B cell (primary cell): ENCODE measurements around the gene RABL2B.

Experiments
- CTCF ChIP-seq: fragments of 200-600 bp; IDR thresholded peaks from one replicate; pipeline ENCODE4 v1.8.0; 2022; ENCODE audit warnings: antibody characterized with exemption, mild to moderate bottlenecking
- EZH2 ChIP-seq: IDR thresholded peaks from 2 replicates; pipeline ENCODE4 v1.6.1; 2012; ENCODE audit warnings: borderline replicate concordance, low read depth, mild to moderate bottlenecking, moderate library complexity, low read length; ENCODE audit not compliant: insufficient read depth, poor library complexity, severe bottlenecking

DNA sequence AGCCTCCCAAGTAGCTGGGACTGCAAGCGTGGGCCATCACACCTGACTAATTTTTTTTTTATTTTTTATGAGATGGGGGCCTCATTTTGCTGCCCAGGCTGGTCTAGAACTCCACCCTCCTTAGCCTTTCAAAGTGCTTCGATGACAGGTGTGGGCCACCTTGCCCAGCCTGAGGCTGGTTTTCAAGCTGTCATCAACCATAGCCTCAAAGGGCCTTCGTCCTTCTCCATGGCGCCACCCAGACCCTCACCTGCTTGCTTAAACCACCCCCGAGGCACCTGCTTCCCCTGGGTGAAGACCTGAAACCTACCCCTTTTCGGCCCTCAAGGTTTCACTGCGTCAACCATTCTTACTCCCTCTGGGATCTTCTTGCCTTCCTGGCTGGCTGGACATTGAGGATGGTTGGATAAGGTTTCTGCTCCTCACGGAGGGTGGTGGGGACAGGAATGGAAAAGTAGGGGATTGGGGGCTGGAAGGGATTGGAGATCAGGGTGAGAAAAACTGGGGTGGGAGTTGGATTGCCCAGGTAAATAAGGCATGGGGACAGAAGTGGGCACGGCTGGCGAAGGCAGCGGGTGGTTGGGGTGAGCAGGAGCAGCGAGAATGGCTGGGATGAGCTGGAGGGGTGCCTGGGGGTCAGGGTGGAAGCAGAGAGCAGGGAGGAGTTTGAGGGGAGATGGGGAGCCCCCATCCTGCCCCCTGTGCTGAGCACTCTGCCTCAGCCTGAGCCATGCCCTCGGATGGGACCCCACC is 48.3 kb downstream of the RABL2B start:
- no peak for TF ChIP-seq CTCF
- no peak for TF ChIP-seq EZH2
